ENCODE data around the gene TMEM114. TPM values are rescaled to one million over a fixed set of nuclear protein-coding genes. Genes with fewer than 3 reads are reported as not detected.

The TMEM114 gene
- total and polyA plus RNA-seq, 2 experiments from 2014 or later: not detected

DNA sequence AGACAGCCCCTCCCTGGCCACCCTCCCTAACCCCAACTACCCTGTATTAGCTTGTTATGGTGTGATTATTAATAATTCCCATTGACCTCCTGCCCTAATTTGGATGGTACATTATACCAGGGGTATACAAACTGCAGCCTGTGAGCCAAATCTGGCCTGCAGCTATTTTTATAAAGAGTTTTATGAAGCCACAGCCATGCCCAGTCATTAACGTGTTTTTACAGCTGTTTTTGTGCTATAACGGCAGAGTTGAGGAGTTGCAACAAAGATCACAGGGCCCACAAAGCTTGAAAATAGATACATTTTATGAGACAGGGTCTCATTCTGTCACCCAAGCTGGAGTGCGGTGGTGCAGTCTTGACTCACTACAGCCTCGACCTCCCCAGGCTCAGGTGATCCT, 37.1 kb upstream of the TMEM114 start:
- H3K27me3 ChIP-seq (replicated peaks; ENCODE audit: insufficient read depth): no peaks in the 10 kb centered on the region
- TF ChIP-seq EZH2phosphoT487 (IDR thresholded peaks at IDR 0.05; ENCODE audit: insufficient read depth, low read depth) (no peak), EZH2 (IDR thresholded peaks at IDR 0.05; ENCODE audit: insufficient read depth, poor library complexity, severe bottlenecking) (no peak)
- peaks cover 52% of the 10 kb centered on the region for H3K79me2 ChIP-seq (ENCODE audit: insufficient read depth)
- H3F3A ChIP-seq (ENCODE audit: insufficient read depth): no peaks in the 10 kb centered on the region
- no peaks in the 10 kb centered on the region for H4K20me1 ChIP-seq (ENCODE audit: insufficient read depth)
- no peaks in the 10 kb centered on the region for H3K9me3 ChIP-seq (ENCODE audit: low read depth)
- no peak overlapping the region for H3K4me3 ChIP-seq
- no peak overlapping the region for H3K4me2 ChIP-seq (ENCODE audit: unreplicated experiment)
- no peaks in the 10 kb centered on the region for H3K9me2 ChIP-seq (ENCODE audit: insufficient read depth)
- no peak overlapping the region for H3K9ac ChIP-seq
- H3K27ac ChIP-seq: no peak overlapping the region
- H2AFZ ChIP-seq: no peak overlapping the region
- H3K36me3 ChIP-seq (ENCODE audit: low read depth): peaks cover 39% of the 10 kb centered on the region
- no peak for DNase-seq
- WGBS, 2 experiments (ENCODE audit: low coverage in 1 of 2, low lambda C conversion rate in 2 of 2, missing lambda C conversion rate in 2 of 2): 86% methylated on average over 4 of the region's 4 CpGs
- peaks cover 15% of the 10 kb centered on the region for H3K4me1 ChIP-seq (ENCODE audit: insufficient read depth)
- in situ Hi-C loops (cut with MboI): no loop called here

DNA sequence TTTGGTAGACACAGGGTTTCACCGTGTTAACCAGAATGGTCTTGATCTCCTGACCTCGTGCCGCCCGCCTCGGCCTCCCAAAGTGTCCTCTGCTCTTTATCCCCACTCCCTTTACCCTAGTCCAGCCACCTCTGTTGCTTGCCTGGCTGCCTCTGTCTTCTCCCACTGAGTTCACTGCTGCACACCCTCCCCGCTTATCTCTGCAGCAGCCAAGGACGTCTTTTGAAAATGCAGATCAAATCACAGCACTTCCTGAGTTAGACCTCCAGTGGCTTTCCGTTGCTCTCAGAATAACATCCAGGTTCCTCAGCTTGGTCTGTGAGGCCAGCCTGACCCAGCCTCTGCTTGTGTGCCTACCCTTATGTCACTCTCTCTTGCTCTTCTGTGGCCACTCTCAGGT, 36.6 kb upstream of the TMEM114 start:
- in situ Hi-C loops (cut with MboI): no loop called here
- Histone ChIP-seq H3K27me3 (replicated peaks; ENCODE audit: insufficient read depth) (no peaks in the 10 kb centered on the region), H3K79me2 (ENCODE audit: insufficient read depth) (peaks cover 57% of the 10 kb centered on the region), H3K36me3 (ENCODE audit: low read depth) (peaks cover 34% of the 10 kb centered on the region), H3K4me1 (ENCODE audit: insufficient read depth) (peaks cover 15% of the 10 kb centered on the region), H3K4me2 (ENCODE audit: unreplicated experiment) (no peak overlapping the region), H2AFZ (no peak overlapping the region), H3K27ac (no peak overlapping the region), H4K20me1 (ENCODE audit: insufficient read depth) (no peaks in the 10 kb centered on the region), H3K4me3 (no peak overlapping the region), H3K9ac (no peak overlapping the region), H3K9me2 (ENCODE audit: insufficient read depth) (no peaks in the 10 kb centered on the region), H3F3A (ENCODE audit: insufficient read depth) (no peaks in the 10 kb centered on the region), H3K9me3 (ENCODE audit: low read depth) (no peaks in the 10 kb centered on the region)
- no peak for DNase-seq
- 99 to 100% methylated on average over 8 of the region's 8 CpGs for WGBS, 2 experiments (ENCODE audit: low coverage in 1 of 2, low lambda C conversion rate in 2 of 2, missing lambda C conversion rate in 2 of 2)
- TF ChIP-seq EZH2 (IDR thresholded peaks at IDR 0.05; ENCODE audit: insufficient read depth, poor library complexity, severe bottlenecking): no peak
- TF ChIP-seq EZH2phosphoT487 (IDR thresholded peaks at IDR 0.05; ENCODE audit: insufficient read depth, low read depth): no peak

DNA sequence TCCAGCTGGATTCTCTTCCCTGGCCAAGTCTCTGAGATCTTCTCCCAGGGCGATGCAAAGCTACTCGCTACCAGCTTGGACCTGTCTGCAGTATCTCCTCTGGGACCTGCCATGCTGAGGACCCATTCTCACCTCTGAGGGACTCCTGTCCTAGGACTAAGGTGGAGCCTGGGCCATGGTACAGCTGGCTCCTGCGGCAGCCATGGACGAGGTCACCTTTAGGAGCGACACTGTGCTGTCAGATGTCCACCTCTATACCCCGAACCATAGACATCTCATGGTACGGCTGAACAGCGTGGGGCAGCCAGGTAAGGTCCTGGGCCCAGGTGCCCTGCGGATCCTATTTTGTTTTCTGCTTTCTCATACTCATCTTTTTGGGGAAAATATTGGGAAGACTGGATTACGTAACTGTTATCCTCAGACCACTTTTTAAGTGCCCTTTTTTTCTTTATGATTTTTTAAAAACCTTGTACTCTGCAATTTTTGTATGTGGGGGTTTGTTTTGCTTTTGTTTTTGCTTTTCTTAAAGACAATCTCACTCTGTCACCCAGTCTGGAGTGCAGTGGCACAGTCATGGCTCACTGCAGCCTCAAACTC, 35.3 kb upstream of the TMEM114 start:
- no peaks in the 10 kb centered on the region for H3F3A ChIP-seq (ENCODE audit: insufficient read depth)
- no peak for TF ChIP-seq EZH2phosphoT487 (IDR thresholded peaks at IDR 0.05; ENCODE audit: insufficient read depth, low read depth)
- DNase-seq: no peak
- peaks cover 15% of the 10 kb centered on the region for H3K4me1 ChIP-seq (ENCODE audit: insufficient read depth)
- no peaks in the 10 kb centered on the region for H4K20me1 ChIP-seq (ENCODE audit: insufficient read depth)
- in situ Hi-C loops (cut with MboI): no loop called here
- no peaks in the 10 kb centered on the region for H3K9me3 ChIP-seq (ENCODE audit: low read depth)
- no peaks in the 10 kb centered on the region for H3K9me2 ChIP-seq (ENCODE audit: insufficient read depth)
- no peak overlapping the region for H3K27ac ChIP-seq
- 93 to 94% methylated on average over 10 of the region's 10 CpGs for WGBS, 2 experiments (ENCODE audit: low coverage in 1 of 2, low lambda C conversion rate in 2 of 2, missing lambda C conversion rate in 2 of 2)
- peaks cover 31% of the 10 kb centered on the region for H3K36me3 ChIP-seq (ENCODE audit: low read depth)
- no peak overlapping the region for H3K4me3 ChIP-seq
- no peak overlapping the region for H2AFZ ChIP-seq
- peaks cover 56% of the 10 kb centered on the region for H3K79me2 ChIP-seq (ENCODE audit: insufficient read depth)
- H3K4me2 ChIP-seq (ENCODE audit: unreplicated experiment): no peak overlapping the region
- H3K9ac ChIP-seq: no peak overlapping the region
- H3K27me3 ChIP-seq (replicated peaks; ENCODE audit: insufficient read depth): no peaks in the 10 kb centered on the region

DNA sequence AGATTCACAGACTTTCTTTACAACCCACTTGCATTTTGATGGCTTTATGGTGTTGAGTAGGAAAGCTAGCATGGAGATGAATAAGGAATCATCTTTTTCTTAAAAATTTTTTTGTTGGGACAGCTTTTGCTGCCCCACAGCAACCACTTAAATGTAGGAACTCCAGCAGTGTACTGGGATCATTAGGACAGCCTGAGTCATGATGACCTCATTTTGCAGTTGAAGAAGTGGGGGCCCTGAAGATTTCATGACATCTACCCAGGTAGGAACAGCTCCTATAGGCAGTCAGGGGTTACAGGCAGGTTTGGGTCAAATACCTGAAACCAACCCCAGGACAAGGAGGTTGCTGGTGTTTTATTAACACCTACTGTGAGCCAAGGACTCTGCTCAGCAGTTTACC, 33.3 kb upstream of the TMEM114 start:
- no peaks in the 10 kb centered on the region for H3K9me2 ChIP-seq (ENCODE audit: insufficient read depth)
- in situ Hi-C loops (cut with MboI): no loop called here
- H3K79me2 ChIP-seq (ENCODE audit: insufficient read depth): peaks cover 53% of the 10 kb centered on the region
- H3K9me3 ChIP-seq (ENCODE audit: low read depth): no peaks in the 10 kb centered on the region
- H3K4me2 ChIP-seq (ENCODE audit: unreplicated experiment): peak overlapping the region; percentile 94
- H4K20me1 ChIP-seq (ENCODE audit: insufficient read depth): no peaks in the 10 kb centered on the region
- peaks cover 2% of the 10 kb centered on the region; the same call in 1 of the 2 replicates for H3F3A ChIP-seq (ENCODE audit: insufficient read depth)
- peaks cover 15% of the 10 kb centered on the region for H3K4me1 ChIP-seq (ENCODE audit: insufficient read depth)
- peaks cover 24% of the 10 kb centered on the region for H3K36me3 ChIP-seq (ENCODE audit: low read depth)
- H2AFZ ChIP-seq: no peak overlapping the region
- no peaks in the 10 kb centered on the region for H3K27me3 ChIP-seq (replicated peaks; ENCODE audit: insufficient read depth)
- peak overlapping the region; percentile 100; the same call in 1 of the 2 replicates for H3K9ac ChIP-seq
- H3K27ac ChIP-seq: no peak overlapping the region
- DNase-seq: peak; percentile 69
- H3K4me3 ChIP-seq: no peak overlapping the region
- TF ChIP-seq EZH2phosphoT487 (IDR thresholded peaks at IDR 0.05; ENCODE audit: insufficient read depth, low read depth) (no peak), EZH2 (IDR thresholded peaks at IDR 0.05; ENCODE audit: insufficient read depth, poor library complexity, severe bottlenecking) (no peak)

- no peaks in the 10 kb centered on the region for H3K9me3 ChIP-seq (ENCODE audit: low read depth)
- TF ChIP-seq EZH2 (IDR thresholded peaks at IDR 0.05; ENCODE audit: insufficient read depth, poor library complexity, severe bottlenecking) (no peak), EZH2phosphoT487 (IDR thresholded peaks at IDR 0.05; ENCODE audit: insufficient read depth, low read depth) (no peak)
- peak overlapping the region; percentile 94 for H3K4me2 ChIP-seq (ENCODE audit: unreplicated experiment)
- H3K27me3 ChIP-seq (replicated peaks; ENCODE audit: insufficient read depth): no peaks in the 10 kb centered on the region
- peak overlapping the region; percentile 95 for H3K4me3 ChIP-seq
- WGBS, 2 experiments (ENCODE audit: low coverage in 1 of 2, low lambda C conversion rate in 2 of 2, missing lambda C conversion rate in 2 of 2): 4 to 5% methylated on average over 4 of the region's 4 CpGs
- H3K27ac ChIP-seq: peak overlapping the region; percentile 90
- no peaks in the 10 kb centered on the region for H4K20me1 ChIP-seq (ENCODE audit: insufficient read depth)
- no peaks in the 10 kb centered on the region for H3K9me2 ChIP-seq (ENCODE audit: insufficient read depth)
- DNase-seq: no peak
- H3K9ac ChIP-seq: peak overlapping the region; percentile 100
- H2AFZ ChIP-seq: peak overlapping the region; percentile 93
- H3K36me3 ChIP-seq (ENCODE audit: low read depth): peaks cover 13% of the 10 kb centered on the region
- in situ Hi-C loops (cut with MboI): no loop called here
- peaks cover 9% of the 10 kb centered on the region; the same call in 1 of the 2 replicates for H3F3A ChIP-seq (ENCODE audit: insufficient read depth)
- H3K79me2 ChIP-seq (ENCODE audit: insufficient read depth): peaks cover 45% of the 10 kb centered on the region
- H3K4me1 ChIP-seq (ENCODE audit: insufficient read depth): peaks cover 21% of the 10 kb centered on the region
Measured at GRCh38 chr16:8622315-8622656, 32.0 kb upstream of the TMEM114 start.
